HG03354 (cell line): Measurements from ENCODE around the gene EIF2AK2.

Experiments used
- ATAC-seq: cut with Tn5 transposase; IDR thresholded peaks from one replicate; pipeline ENCODE4 v1.9.1; 2021; ENCODE audit warnings: mild to moderate bottlenecking; ENCODE audit not compliant: unreplicated experiment, poor library complexity, severe bottlenecking

Gene EIF2AK2

GRCh38 chr2:37180006-37180639 is 23.3 kb upstream of the EIF2AK2 start:
- no peak for ATAC-seq

- no peak for ATAC-seq
Measured at GRCh38 chr2:37173741-37174140, 17.0 kb upstream of the EIF2AK2 start.

GRCh38 chr2:37171624-37171950 is 14.8 kb upstream of the EIF2AK2 start:
- no peak for ATAC-seq

GRCh38 chr2:37168217-37168981 is 11.6 kb upstream of the EIF2AK2 start:
- no peak for ATAC-seq

- no peak for ATAC-seq
Measured at GRCh38 chr2:37167636-37168180, 10.9 kb upstream of the EIF2AK2 start.

GRCh38 chr2:37164757-37165156 is 8.0 kb upstream of the EIF2AK2 start:
- no peak for ATAC-seq

GRCh38 chr2:37156071-37156856 is 516 bp downstream of the EIF2AK2 start:
- peak; percentile 36 for ATAC-seq

- no peak for ATAC-seq
Measured at GRCh38 chr2:37154785-37155184, 2.0 kb downstream of the EIF2AK2 start.

GRCh38 chr2:37153224-37153623 is 3.6 kb downstream of the EIF2AK2 start:
- ATAC-seq = no peak

GRCh38 chr2:37149626-37150322 is 7.0 kb downstream of the EIF2AK2 start:
- ATAC-seq = no peak

GRCh38 chr2:37148325-37148724 is 8.5 kb downstream of the EIF2AK2 start:
- no peak for ATAC-seq

- ATAC-seq = no peak
Measured at GRCh38 chr2:37146062-37146461, 10.7 kb downstream of the EIF2AK2 start.

- ATAC-seq = no peak
Measured at GRCh38 chr2:37143974-37144373, 12.8 kb downstream of the EIF2AK2 start.

- no peak for ATAC-seq
Measured at GRCh38 chr2:37142546-37142945, 14.2 kb downstream of the EIF2AK2 start.

- no peak for ATAC-seq
Measured at GRCh38 chr2:37132914-37133313, 23.9 kb downstream of the EIF2AK2 start.

- ATAC-seq = no peak
Measured at GRCh38 chr2:37125416-37125815, 31.4 kb downstream of the EIF2AK2 start.

- no peak for ATAC-seq
Measured at GRCh38 chr2:37119157-37119556, 37.6 kb downstream of the EIF2AK2 start.

GRCh38 chr2:37117566-37117965 is 39.2 kb downstream of the EIF2AK2 start:
- ATAC-seq = no peak

GRCh38 chr2:37111958-37112357 is 44.8 kb downstream of the EIF2AK2 start:
- ATAC-seq = no peak
